ENCODE data around the gene IL15RA.

DNA sequence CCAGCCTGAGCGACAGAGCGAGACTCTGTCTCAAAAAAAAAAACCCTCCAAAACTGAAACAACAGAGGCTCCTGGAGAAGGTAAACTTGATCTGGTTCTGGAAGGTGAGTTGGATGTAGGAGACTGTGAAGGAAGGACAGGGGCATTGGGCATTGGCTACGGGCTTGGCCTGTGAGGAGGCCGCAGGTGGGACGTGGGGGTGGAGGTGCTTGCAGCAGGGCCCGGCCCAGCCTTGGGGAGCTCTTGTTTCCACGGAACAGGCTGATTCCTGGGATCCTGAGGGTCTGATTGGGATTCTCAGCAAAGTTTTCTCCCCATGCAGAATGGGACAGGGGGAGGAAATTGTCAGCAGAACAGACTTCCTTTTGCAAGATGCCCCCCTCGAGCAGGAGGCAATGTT lies 30.6 kb downstream of the IL15RA start:
- TF ChIP-seq CTCF (IDR thresholded peaks at IDR 0.05 in 4 of 5, conservative IDR thresholded peaks at IDR 0.05 in 1 of 5) (no peak), POLR2A (IDR thresholded peaks at IDR 0.05) (no peak)
